Activated CD8-positive, alpha-beta memory T cell treated with anti-CD3 and anti-CD28 coated beads, Interleukin-2, amount 50 U/mL, for 1 hour (primary cell): ENCODE measurements around the gene ABHD15.

ENCODE experiments used
- DNase-seq: peaks from one replicate; pipeline ENCODE4 v3.0.0-alpha.2; 2020; ENCODE audit errors: extremely low read depth

ABHD15 gene

DNA sequence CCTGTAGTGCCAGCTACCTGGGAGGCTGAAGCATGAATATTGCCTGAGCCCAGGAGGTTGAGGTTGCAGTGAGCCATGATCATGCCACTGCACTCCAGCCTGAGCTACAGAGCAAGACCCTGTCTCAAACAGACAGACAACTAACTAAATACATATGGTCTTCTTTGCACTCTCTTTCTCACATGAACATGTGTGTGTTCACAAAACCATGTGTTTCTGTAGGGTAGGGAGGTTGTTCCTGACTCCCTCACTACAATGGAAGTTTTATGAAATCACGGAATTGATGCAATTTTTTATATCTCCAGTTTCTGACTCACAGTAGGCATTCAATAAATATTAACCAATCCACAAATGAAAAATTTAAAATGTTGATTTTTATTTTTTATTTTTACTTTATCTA, 48.5 kb downstream of the ABHD15 start:
- DNase-seq: no peak

GRCh38 chr17:29514792-29515191, 52.0 kb downstream of the ABHD15 start:
- DNase-seq: no peak

- no peak for DNase-seq
These were observed 55.9 kb downstream of the ABHD15 start for GRCh38 chr17:29510953-29511352.
